ENCODE results near the gene FNIP2.

- TF ChIP-seq CTCF (IDR thresholded peaks at IDR 0.05; ENCODE audit: insufficient read depth, low read depth, low read length): no peak
- no peak for TF ChIP-seq EZH2 (IDR thresholded peaks at IDR 0.05; ENCODE audit: insufficient read depth, low read length)
Measured at GRCh38 chr4:158906073-158906472, 137.2 kb downstream of the FNIP2 start.
